Activated CD4-positive, alpha-beta T cell treated with anti-CD3 and anti-CD28 coated beads, Interleukin-2, Interleukin-6, amounts not matched to agents 100 ng/mL and 50 ng/mL, durations not matched to agents 16 hours and 8 hours (primary cell): ENCODE data around the gene MED8.
A peak's percentile ranks its signal among the peaks of the same experiment; 100 is the strongest.

Experiments used
- DNase-seq: peaks from one replicate; pipeline ENCODE4 v3.0.0-alpha.2; 2020

MED8 gene

GRCh38 chr1:43357251-43357650 is 32.3 kb downstream of the MED8 start:
- no peak for DNase-seq

DNA sequence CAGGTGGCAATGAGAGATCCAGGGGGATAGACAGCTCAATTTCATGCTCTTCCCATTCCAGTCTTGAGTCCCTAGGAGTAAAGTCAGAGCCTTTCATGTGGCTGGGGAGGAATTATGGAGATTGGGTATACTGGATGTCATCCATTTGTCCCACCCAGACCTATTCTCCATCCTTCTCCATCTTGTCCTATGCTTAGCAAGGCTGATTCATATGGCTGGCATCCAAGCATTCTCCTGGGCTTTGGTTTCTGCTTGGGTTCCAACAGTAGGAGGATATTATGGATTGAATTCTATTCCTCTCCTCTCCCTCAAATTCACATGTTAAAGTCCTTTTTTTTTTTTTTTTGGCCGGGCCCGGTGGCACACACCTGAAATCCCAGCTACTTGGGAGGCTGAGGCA is 34.7 kb downstream of the MED8 start:
- no peak for DNase-seq

- no peak for DNase-seq
Observed at GRCh38 chr1:43354471-43354870, 35.1 kb downstream of the MED8 start.

DNA sequence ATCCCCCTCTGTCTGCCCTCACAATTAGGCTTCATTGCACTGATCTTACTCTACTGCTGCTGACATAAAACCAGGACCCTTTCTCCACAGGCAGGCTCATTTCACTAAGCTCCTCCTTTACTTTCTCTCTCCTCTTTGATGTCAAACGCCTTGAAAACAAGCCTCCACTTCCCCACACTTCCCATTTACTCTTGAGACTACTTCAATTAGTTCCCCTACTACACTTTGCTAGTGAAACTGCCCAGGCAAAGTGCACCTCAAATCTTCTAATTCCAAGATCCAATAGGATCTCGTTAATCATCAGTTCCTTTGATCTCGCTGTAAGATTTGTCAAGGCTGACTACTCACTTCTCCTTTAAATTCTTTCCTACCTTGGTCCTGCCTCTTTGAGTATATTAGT is 36.7 kb downstream of the MED8 start:
- no peak for DNase-seq

DNA sequence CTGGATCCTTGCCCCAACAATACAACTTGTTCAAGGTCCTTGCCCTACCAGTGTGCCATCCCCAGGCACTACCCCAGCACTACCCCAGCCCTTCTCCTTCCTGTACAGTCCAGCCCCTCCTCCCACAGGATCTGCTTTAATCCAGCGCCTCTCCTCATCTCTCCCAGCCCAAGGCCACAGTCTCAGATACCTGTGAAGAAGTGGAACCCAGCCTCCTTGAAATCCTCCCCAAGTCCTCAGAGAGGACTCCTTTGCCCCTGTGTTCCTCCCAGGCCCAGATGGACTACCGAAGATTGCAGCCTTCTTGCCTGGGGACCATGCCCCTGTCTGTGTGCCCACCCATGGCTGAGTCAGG is 37.3 kb downstream of the MED8 start:
- DNase-seq, result no peak

- no peak for DNase-seq
Observed at GRCh38 chr1:43351421-43352350, 37.9 kb downstream of the MED8 start.

- no peak for DNase-seq
Observed at GRCh38 chr1:43350976-43351375, 38.6 kb downstream of the MED8 start.

- DNase-seq, result no peak
Observed at GRCh38 chr1:43349594-43350306, 39.9 kb downstream of the MED8 start.

DNA sequence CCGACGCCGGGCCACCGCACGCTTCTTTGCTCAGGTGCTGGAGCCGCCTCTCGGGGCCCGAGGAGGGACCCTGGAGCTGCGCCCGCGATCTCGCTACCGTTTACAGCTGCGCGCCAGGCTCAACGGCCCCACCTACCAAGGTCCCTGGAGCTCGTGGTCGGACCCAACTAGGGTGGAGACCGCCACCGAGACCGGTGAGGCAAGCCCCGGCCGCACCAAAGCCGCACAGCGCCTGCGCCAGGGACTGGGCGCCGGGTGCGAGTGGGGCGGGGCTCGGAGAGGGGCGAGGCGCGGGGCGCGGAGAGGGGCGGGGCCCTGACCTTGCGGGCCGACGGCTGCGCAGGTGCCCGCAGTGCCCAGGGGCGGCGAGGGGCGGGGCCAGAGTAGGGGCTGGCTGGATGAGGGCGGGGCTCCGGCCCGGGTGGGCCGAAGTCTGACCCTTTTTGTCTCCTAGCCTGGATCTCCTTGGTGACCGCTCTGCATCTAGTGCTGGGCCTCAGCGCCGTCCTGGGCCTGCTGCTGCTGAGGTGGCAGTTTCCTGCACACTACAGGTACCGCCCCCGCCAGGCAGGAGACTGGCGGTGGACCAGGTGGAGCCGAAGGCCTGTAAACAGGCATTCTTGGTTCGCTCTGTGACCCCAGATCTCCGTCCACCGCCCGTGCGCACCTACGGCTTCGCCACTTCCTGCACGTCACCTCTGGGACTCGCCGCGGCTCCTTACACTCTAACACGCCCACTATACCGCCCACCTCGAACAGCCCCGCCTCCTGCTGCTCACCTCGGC is 40.6 kb downstream of the MED8 start:
- DNase-seq, result peak; percentile 54

DNA sequence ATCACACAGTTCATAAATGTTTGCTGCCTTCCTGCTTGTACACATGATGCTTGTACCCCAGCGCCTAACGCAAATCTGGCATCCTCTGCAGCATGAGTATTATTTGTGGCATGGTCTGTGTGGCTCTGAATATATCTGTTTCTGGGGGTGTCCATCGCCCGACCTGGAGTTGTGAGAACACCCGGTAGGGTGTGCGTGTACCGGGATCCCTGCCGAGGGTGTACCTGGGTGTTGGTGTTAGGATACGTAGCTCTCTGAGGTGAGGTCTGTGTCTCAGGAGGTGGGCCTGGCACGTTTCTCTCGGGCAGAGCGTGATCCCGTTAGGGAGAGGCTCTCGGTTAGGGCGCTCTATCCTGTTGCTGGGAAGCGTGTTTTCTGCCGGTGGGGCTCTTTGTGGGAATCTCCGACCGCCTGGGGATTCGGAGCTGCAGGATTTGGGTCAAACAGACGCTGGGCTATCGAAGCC is 41.2 kb downstream of the MED8 start:
- DNase-seq, result no peak

DNA sequence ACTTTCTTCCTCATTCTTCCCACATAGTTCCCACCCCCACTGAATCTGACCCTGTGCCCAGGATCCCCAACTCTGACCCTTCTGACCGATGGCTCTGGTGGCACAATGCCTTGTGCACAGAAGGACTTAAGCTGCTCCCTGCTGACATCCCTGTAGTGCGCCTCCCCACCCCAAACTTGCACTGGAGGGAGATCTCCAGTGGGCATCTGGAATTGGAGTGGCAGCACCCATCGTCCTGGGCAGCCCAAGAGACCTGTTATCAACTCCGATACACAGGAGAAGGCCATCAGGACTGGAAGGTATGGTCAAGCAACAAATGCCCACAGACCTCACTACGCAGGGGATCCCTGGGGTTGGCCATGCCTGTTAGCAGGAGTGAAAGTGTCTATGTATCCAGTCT is 43.0 kb downstream of the MED8 start:
- DNase-seq, result no peak

DNA sequence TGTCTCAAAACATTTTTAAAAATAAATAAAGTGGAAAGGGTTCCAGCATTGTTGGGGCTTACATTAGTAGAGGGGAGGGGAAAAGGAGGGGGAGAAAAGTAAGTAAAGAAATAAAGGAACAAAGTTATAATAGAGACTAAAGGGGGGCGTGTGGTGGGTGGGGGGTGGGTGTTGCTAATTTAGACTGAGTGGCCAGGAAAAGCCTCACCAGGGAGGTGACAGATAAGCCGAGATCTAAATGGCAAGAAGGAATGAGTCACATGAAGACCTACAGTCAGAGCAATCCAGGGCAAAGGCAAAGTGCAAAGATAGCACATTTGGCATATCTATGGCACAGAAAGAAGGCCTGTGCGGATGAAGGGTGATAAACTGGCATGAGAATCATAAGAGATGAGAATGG is 44.5 kb downstream of the MED8 start:
- DNase-seq, result no peak

GRCh38 chr1:43344267-43344850 is 45.2 kb downstream of the MED8 start:
- no peak for DNase-seq

- no peak for DNase-seq
Observed at GRCh38 chr1:43340559-43340958, 49.0 kb downstream of the MED8 start.

DNA sequence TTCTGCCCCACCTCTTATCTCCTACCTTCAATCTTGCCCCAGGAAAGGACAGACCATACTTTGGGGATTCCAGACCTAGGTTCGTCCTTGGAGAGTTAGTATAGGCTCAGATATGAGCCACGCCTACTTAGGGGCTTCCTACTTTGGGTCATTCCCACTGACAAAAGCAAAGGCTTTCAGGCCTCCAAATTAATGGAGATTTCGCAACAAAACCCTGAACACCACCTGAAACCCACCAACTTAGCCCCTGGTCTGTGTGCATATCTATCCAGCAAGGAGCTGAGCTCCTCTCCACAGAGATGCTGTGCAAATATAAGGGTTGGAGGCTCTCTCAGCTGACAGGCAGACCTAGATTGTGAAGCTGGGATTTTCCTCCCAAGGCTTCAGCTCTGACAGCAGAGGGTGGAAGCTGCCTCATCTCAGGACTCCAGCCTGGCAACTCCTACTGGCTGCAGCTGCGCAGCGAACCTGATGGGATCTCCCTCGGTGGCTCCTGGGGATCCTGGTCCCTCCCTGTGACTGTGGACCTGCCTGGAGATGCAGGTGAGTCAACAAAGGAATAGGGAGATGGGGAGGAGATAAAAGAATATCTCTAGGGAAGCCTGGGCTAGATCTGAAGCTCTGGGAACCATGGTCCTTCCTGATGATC is 49.9 kb downstream of the MED8 start:
- no peak for DNase-seq

DNA sequence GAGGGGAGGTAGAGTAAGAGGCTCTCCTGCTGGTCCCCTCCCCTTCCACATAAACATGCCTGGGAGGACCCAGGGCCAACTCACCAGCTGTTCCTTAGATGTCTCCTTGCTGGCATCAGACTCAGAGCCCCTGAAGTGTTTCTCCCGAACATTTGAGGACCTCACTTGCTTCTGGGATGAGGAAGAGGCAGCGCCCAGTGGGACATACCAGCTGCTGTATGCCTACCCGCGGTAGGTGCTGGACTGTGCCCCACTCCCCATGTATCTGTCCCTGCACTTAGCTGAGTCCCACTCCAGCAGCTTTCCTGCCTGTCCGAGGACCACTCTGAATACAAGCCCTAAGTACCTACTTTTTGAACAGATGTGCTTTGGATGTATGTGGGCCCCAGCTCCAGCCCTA is 51.6 kb downstream of the MED8 start:
- DNase-seq, result no peak

DNA sequence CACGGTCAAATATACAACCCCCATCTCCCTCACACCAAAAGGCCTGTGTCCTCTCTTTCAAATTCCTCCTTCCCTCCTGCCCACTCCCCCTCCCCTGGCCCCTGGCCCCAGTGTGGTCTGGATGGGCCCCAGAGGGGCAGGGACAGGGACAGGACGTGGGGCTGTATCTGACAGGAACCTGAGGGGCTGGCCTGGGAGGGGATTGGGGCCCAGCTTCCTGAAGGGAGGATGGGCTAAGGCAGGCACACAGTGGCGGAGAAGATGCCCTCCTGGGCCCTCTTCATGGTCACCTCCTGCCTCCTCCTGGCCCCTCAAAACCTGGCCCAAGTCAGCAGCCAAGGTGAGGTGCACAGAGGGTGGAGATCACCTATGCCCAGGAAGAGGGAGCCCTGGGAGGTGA is 52.0 kb downstream of the MED8 start, which contains the start of gene MPL:
TSS of gene MPL (plus strand) at position 231 of the 400 bp plus-strand sequence. CDS start at position 262, 31 bp downstream.
- DNase-seq, result no peak

DNA sequence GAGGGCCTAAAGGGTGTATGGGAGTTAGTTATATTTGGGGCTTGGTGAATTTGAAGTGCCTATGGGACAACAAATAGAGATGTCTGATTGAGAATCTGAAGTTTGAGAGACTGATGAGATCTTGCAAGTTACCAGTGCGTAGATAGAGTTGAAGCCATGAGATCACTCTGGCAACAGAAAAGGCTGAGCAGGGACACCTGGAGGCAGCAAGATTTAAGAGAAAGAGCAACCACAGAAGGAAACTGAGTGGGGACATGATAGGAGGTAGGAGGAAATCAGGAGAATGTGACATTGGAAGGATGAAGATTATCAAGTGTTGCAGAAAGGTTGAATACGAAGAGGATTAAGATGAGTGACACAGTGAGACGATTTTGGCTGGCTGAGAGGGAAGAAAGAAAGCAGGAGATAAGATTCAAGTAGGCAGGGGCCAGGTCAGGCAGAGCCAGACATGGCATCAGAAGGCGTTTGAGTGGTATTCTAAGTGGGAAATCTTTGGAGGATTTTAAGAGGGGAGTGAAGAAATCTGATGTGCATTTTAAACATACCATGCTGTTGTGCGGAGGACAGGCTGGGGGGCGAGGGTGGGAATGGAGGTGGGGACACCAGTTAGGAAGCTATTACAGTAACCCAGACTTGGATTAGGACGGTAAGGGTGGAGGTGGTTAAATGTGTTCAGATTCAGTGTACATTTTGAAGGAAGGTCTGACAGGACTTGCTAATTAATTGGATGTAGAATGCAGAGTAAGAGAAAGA is 55.0 kb downstream of the MED8 start:
- DNase-seq, result no peak
